ENCODE data around the gene ABCA1. TPM values are rescaled to one million over a fixed set of nuclear protein-coding genes. Genes with fewer than 3 reads are reported as not detected.

The ABCA1 gene
- total and polyA plus RNA-seq, 2 of the 13 experiments (the other 11 are each of a cell fraction or from before 2014, with no cell fraction given), result 26.8 to 63.8 TPM

DNA sequence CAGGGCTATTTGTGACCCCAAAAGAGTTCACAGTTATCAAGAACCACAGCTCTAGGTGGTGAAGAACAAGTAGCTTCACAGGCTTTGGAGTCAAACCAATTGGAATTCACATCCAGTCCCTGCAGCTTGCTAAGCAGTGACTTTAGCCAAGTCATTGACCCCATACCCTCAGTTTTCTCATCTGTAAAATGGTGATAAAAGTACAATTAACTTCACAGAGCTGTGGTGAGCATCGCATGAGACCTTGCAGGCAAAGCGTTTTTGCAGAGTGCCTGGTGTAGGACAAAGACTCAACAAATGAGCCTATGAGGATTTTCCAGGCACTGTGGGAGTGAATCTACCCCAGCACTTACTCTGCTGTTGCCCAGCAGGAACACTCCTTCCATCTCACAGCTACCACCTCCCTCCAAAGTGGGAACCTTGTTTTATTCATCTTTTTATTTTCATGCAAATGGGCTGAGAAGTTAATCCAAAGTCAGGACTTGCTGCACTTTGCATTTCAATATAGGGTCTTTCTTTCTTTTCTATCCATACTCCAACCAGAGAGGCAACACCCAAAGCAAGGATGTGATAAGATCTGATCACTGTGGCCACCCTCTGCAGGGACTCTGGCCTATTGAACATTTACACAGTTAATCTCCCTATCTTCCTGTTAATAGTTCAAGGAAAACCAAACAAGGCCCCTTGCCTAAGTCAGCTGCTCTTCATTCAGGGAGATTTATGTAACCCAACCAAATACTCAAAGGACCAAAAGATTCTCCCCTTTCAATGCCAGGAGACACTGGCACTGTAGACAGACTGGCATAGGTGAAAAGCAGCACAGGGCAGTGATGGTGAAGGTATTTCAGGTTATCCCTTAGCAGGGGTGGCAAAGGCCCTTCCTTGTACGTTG lies 41.9 kb downstream of the ABCA1 start (continued):
- TF ChIP-seq, protein P1, sequence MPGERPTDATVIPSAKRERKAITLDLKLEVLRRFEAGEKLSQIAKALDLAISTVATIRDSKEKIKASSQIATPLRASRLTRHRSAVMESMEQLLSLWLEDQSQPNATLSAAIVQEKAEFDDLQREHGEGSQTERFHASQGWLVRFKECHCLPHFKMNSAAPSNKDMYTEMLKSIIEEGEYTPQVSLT (CRISPR knock-in tag; IDR thresholded peaks at IDR 0.05; ENCODE audit: borderline replicate concordance, low read depth), result no peak
- TF ChIP-seq SMYD3 (CRISPR knock-in tag; IDR thresholded peaks at IDR 0.05), result no peak
- TF ChIP-seq ZNF557 (CRISPR knock-in tag; IDR thresholded peaks at IDR 0.05), result 0 out of 2 replicates have a peak, but pooled peaks have one; percentile 30
- no peak for TF ChIP-seq ZKSCAN5 (CRISPR knock-in tag; IDR thresholded peaks at IDR 0.05)
- TF ChIP-seq, protein P2, sequence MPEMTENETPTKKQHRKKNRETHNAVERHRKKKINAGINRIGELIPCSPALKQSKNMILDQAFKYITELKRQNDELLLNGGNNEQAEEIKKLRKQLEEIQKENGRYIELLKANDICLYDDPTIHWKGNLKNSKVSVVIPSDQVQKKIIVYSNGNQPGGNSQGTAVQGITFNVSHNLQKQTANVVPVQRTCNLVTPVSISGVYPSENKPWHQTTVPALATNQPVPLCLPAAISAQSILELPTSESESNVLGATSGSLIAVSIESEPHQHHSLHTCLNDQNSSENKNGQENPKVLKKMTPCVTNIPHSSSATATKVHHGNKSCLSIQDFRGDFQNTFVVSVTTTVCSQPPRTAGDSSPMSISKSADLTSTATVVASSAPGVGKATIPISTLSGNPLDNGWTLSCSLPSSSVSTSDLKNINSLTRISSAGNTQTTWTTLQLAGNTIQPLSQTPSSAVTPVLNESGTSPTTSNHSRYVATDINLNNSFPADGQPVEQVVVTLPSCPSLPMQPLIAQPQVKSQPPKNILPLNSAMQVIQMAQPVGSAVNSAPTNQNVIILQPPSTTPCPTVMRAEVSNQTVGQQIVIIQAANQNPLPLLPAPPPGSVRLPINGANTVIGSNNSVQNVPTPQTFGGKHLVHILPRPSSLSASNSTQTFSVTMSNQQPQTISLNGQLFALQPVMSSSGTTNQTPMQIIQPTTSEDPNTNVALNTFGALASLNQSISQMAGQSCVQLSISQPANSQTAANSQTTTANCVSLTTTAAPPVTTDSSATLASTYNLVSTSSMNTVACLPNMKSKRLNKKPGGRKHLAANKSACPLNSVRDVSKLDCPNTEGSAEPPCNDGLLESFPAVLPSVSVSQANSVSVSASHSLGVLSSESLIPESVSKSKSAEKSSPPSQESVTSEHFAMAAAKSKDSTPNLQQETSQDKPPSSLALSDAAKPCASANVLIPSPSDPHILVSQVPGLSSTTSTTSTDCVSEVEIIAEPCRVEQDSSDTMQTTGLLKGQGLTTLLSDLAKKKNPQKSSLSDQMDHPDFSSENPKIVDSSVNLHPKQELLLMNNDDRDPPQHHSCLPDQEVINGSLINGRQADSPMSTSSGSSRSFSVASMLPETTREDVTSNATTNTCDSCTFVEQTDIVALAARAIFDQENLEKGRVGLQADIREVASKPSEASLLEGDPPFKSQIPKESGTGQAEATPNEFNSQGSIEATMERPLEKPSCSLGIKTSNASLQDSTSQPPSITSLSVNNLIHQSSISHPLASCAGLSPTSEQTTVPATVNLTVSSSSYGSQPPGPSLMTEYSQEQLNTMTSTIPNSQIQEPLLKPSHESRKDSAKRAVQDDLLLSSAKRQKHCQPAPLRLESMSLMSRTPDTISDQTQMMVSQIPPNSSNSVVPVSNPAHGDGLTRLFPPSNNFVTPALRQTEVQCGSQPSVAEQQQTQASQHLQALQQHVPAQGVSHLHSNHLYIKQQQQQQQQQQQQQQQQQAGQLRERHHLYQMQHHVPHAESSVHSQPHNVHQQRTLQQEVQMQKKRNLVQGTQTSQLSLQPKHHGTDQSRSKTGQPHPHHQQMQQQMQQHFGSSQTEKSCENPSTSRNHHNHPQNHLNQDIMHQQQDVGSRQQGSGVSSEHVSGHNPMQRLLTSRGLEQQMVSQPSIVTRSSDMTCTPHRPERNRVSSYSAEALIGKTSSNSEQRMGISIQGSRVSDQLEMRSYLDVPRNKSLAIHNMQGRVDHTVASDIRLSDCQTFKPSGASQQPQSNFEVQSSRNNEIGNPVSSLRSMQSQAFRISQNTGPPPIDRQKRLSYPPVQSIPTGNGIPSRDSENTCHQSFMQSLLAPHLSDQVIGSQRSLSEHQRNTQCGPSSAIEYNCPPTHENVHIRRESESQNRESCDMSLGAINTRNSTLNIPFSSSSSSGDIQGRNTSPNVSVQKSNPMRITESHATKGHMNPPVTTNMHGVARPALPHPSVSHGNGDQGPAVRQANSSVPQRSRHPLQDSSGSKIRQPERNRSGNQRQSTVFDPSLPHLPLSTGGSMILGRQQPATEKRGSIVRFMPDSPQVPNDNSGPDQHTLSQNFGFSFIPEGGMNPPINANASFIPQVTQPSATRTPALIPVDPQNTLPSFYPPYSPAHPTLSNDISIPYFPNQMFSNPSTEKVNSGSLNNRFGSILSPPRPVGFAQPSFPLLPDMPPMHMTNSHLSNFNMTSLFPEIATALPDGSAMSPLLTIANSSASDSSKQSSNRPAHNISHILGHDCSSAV (CRISPR knock-in tag; IDR thresholded peaks at IDR 0.05; ENCODE audit: borderline replicate concordance), result no peak
- TF ChIP-seq SMAD1 (CRISPR knock-in tag; IDR thresholded peaks at IDR 0.05; ENCODE audit: borderline replicate concordance, low read depth), result no peak
- no peak for TF ChIP-seq KDM5B (CRISPR knock-in tag; IDR thresholded peaks at IDR 0.05; ENCODE audit: borderline replicate concordance)
- TF ChIP-seq SP2 (CRISPR knock-in tag; IDR thresholded peaks at IDR 0.05), result no peak
- TF ChIP-seq, protein P3, sequence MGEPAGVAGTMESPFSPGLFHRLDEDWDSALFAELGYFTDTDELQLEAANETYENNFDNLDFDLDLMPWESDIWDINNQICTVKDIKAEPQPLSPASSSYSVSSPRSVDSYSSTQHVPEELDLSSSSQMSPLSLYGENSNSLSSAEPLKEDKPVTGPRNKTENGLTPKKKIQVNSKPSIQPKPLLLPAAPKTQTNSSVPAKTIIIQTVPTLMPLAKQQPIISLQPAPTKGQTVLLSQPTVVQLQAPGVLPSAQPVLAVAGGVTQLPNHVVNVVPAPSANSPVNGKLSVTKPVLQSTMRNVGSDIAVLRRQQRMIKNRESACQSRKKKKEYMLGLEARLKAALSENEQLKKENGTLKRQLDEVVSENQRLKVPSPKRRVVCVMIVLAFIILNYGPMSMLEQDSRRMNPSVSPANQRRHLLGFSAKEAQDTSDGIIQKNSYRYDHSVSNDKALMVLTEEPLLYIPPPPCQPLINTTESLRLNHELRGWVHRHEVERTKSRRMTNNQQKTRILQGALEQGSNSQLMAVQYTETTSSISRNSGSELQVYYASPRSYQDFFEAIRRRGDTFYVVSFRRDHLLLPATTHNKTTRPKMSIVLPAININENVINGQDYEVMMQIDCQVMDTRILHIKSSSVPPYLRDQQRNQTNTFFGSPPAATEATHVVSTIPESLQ (CRISPR knock-in tag; conservative IDR thresholded peaks at IDR 0.05), result no peak
- no peak for TF ChIP-seq ZNF782 (CRISPR knock-in tag; IDR thresholded peaks at IDR 0.05; ENCODE audit: borderline replicate concordance)
- no peak for TF ChIP-seq ZFP62 (CRISPR knock-in tag; IDR thresholded peaks at IDR 0.05)
- TF ChIP-seq, protein P4, sequence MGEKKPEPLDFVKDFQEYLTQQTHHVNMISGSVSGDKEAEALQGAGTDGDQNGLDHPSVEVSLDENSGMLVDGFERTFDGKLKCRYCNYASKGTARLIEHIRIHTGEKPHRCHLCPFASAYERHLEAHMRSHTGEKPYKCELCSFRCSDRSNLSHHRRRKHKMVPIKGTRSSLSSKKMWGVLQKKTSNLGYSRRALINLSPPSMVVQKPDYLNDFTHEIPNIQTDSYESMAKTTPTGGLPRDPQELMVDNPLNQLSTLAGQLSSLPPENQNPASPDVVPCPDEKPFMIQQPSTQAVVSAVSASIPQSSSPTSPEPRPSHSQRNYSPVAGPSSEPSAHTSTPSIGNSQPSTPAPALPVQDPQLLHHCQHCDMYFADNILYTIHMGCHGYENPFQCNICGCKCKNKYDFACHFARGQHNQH (CRISPR knock-in tag; IDR thresholded peaks at IDR 0.05), result peak; percentile 70
- no peak for TF ChIP-seq ZSCAN30 (CRISPR knock-in tag; IDR thresholded peaks at IDR 0.05)
- TF ChIP-seq, protein P5, sequence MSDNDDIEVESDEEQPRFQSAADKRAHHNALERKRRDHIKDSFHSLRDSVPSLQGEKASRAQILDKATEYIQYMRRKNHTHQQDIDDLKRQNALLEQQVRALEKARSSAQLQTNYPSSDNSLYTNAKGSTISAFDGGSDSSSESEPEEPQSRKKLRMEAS (IDR thresholded peaks at IDR 0.05), result peak; percentile 45; the same call in 1 of the 2 replicates
